K562 (cell line): ENCODE measurements around the gene CCDC194. TPM values are rescaled to one million over a fixed set of nuclear protein-coding genes. Genes with fewer than 3 reads are reported as not detected.

Experiments
- ATAC-seq: fragments of 200-7000 bp; cut with Tn5 transposase; 3 replicates; pipeline ENCODE4 v1.9.1; 2020; ENCODE audit warnings: moderate library complexity
- BruUV-seq: library from RNA; stranded (reverse); fragments of 400-500 nt; replicated peaks from 2 replicates; lab custom pipeline; 2021; lab: Mats Ljungman, UMichigan
- CTCF ChIA-PET: fragments of 300-600 bp; formaldehyde crosslinking; extraction: SDS; loops from one replicate; lab custom pipeline; 2021; ENCODE audit warnings: low intra/inter-chr PET ratio; lab: Yijun Ruan, JAX
- POLR2A ChIA-PET: fragments of 300-600, 350-650 bp; sonication (Branson Sonifier 250); formaldehyde crosslinking; extraction: SDS; loops from one replicate; lab custom pipeline; 2021; ENCODE audit warnings: antibody characterized with exemption, inconsistent platforms; lab: Yijun Ruan, JAX
- DNase-seq, 4 experiments: peaks; one replicate each; pipeline versions ENCODE4 v3.0.0 to v3.0.0-alpha.2; 2011 to 2018; ENCODE audit warnings: low spot score in 3 of 4, mixed read lengths in 3 of 4; ENCODE audit errors: extremely low read depth in 1 of 4
- FAIRE-seq: peaks from 2 replicates; lab custom pipeline; 2011; peaks lifted over from hg19 to GRCh38; lab: Jason Lieb, UNC
- H2AFZ ChIP-seq: 2 replicates; pipeline ENCODE4 v1.6.0; 2011; ENCODE audit warnings: low read depth, low read length, control low read depth, inconsistent platforms
- H3K27ac ChIP-seq: fragments of 200-600 bp; 3 replicates; pipeline ENCODE4 v1.8.0; 2011; ENCODE audit warnings: low read depth, mild to moderate bottlenecking, control low read depth, inconsistent platforms, low read length, moderate library complexity, mixed read lengths; ENCODE audit errors: extremely low read depth
- H3K27me3 ChIP-seq, 2 experiments: fragments of 300-600 bp in 1 of 2; 2 replicates in 1 of 2; 3 replicates in 1 of 2; pipeline versions ENCODE4 v1.6.0 to v1.8.0; 2011; ENCODE audit warnings: inconsistent platforms in 2 of 2, low read length in 2 of 2, mild to moderate bottlenecking in 1 of 2, mixed read lengths in 1 of 2, moderate library complexity in 1 of 2; ENCODE audit not compliant: control insufficient read depth in 2 of 2, insufficient read depth in 2 of 2
- H3K36me3 ChIP-seq: fragments of 300-600 bp; 3 replicates; pipeline ENCODE4 v1.8.0; 2011; ENCODE audit warnings: mild to moderate bottlenecking, low read length, inconsistent platforms; ENCODE audit not compliant: control insufficient read depth, insufficient read depth
- H3K4me1 ChIP-seq, 2 experiments: fragments of 200-600 bp in 1 of 2; replicated peaks in 1 of 2; 2 replicates in 1 of 2; 3 replicates in 1 of 2; pipeline versions ENCODE4 v1.5.1 to v1.8.0; 2011; ENCODE audit warnings: inconsistent platforms in 2 of 2, low read length in 2 of 2, mild to moderate bottlenecking in 1 of 2, mixed read lengths in 1 of 2, moderate library complexity in 1 of 2; ENCODE audit not compliant: control insufficient read depth in 2 of 2, insufficient read depth in 2 of 2
- H3K4me2 ChIP-seq: 2 replicates; pipeline ENCODE4 v1.6.1; 2011; ENCODE audit warnings: low read length, control low read depth, inconsistent platforms, mixed read lengths; ENCODE audit not compliant: insufficient read depth
- H3K4me3 ChIP-seq: fragments of 200-600 bp; sonication (generic), shearing (Covaris generic); 2 replicates; pipeline ENCODE4 v1.5.1; 2016; ENCODE audit warnings: control low read depth, inconsistent platforms
- H3K79me2 ChIP-seq: fragments of 200-600 bp; 3 replicates; pipeline ENCODE4 v1.8.0; 2011; ENCODE audit warnings: low read length, inconsistent platforms; ENCODE audit not compliant: control insufficient read depth, insufficient read depth
- H3K9ac ChIP-seq, 2 experiments: 2 replicates each; pipeline versions ENCODE4 v1.6.0 to v1.6.1; 2011; ENCODE audit warnings: low read depth in 2 of 2, low read length in 2 of 2, control low read depth in 1 of 2, inconsistent platforms in 1 of 2, mild to moderate bottlenecking in 1 of 2, mixed read lengths in 1 of 2; ENCODE audit not compliant: insufficient read depth in 1 of 2
- H3K9me1 ChIP-seq: one replicate; pipeline ENCODE4 v1.6.0; 2011; ENCODE audit warnings: inconsistent platforms, mild to moderate bottlenecking, low read length, moderate library complexity; ENCODE audit not compliant: control insufficient read depth, insufficient read depth
- H3K9me3 ChIP-seq: replicated peaks from 2 replicates; pipeline ENCODE4 v1.5.1; 2011; ENCODE audit warnings: low read depth, low read length, inconsistent platforms; ENCODE audit not compliant: control insufficient read depth, insufficient read depth
- H4K20me1 ChIP-seq: replicated peaks from 2 replicates; pipeline ENCODE4 v1.6.1; 2011; ENCODE audit warnings: low read length, inconsistent platforms, mixed read lengths; ENCODE audit not compliant: control insufficient read depth, insufficient read depth
- CC2D1A ChIP-seq: fragments of 450-650 bp; IDR thresholded peaks from 2 replicates; pipeline ENCODE4 v1.6.1; 2017; ENCODE audit warnings: mild to moderate bottlenecking
- CCNT2 ChIP-seq: IDR thresholded peaks from 2 replicates; pipeline ENCODE4 v1.6.1; 2011; ENCODE audit warnings: borderline replicate concordance, low read depth, mild to moderate bottlenecking, moderate library complexity, mixed read lengths, low read length; ENCODE audit not compliant: insufficient read length; ENCODE audit errors: extremely low read depth
- CHAMP1 ChIP-seq: fragments of 450-650 bp; IDR thresholded peaks from 2 replicates; pipeline ENCODE4 v1.6.1; 2016; ENCODE audit warnings: mild to moderate bottlenecking
- ESRRA ChIP-seq: fragments of 450-650 bp; IDR thresholded peaks from 2 replicates; pipeline ENCODE4 v1.6.1; 2014; ENCODE audit warnings: low read depth, mild to moderate bottlenecking, moderate library complexity, borderline replicate concordance
- HDAC2 ChIP-seq: fragments of 450-650 bp; IDR thresholded peaks from 2 replicates; pipeline ENCODE4 v1.6.1; 2016; ENCODE audit warnings: mild to moderate bottlenecking
- MTF1 ChIP-seq: fragments of 250-450 bp; sonication (Bioruptor Pico); IDR thresholded peaks from 2 replicates; pipeline ENCODE4 v1.9.0; 2021; ENCODE audit warnings: moderate library complexity, mild to moderate bottlenecking, inconsistent platforms, borderline replicate concordance
- NCOA6 ChIP-seq: fragments of 450-650 bp; IDR thresholded peaks from 2 replicates; pipeline ENCODE4 v1.6.1; 2017; ENCODE audit warnings: mild to moderate bottlenecking
- TFAM ChIP-seq: fragments of 250-450 bp; sonication (Bioruptor Pico); conservative IDR thresholded peaks from 2 replicates; pipeline ENCODE4 v1.5.0; 2021; ENCODE audit warnings: mild to moderate bottlenecking, moderate library complexity
- TOE1 ChIP-seq, 2 experiments: fragments of 450-650 bp in 1 of 2; sonication (generic) in 1 of 2; formaldehyde crosslinking in 1 of 2; IDR thresholded peaks; 2 replicates each; pipeline versions ENCODE4 v1.7.1 to v1.8.0; 2016 to 2022; ENCODE audit warnings: borderline replicate concordance in 2 of 2, mild to moderate bottlenecking in 2 of 2, antibody characterized with exemption in 1 of 2, inconsistent platforms in 1 of 2, low read depth in 1 of 2, missing genetic modification reagents in 1 of 2, moderate library complexity in 1 of 2
- ZBTB7A ChIP-seq: IDR thresholded peaks from 2 replicates; pipeline ENCODE4 v1.6.1; 2011; ENCODE audit warnings: low read depth, mild to moderate bottlenecking, low read length, moderate library complexity, borderline replicate concordance; ENCODE audit not compliant: control insufficient read depth
- WGBS: fragments of 100-300 bp; shearing (Covaris generic); methylation state at CpG from one replicate; pipeline ENCODE4 v1.1.6; 2016; ENCODE audit warnings: low coverage, mixed read lengths; ENCODE audit not compliant: insufficient coverage; ENCODE audit errors: missing lambda C conversion rate; 5-methylcytosine and 5-hydroxymethylcytosine counted together
- in situ Hi-C: fragments of 300-500 bp; cut with MboI; formaldehyde crosslinking; loops from 4 replicates; pipeline ENCODE4 v1.15.0; 2018; ENCODE audit warnings: inconsistent platforms, mixed read lengths
- intact Hi-C: fragments of 100-400 bp; cut with micrococcal nuclease; formaldehyde crosslinking; loops from 2 replicates; pipeline ENCODE4 v1.14.2; 2022
- polyA plus RNA-seq, 8 experiments: library from polyadenylated mRNA; depleted of rRNA in 4 of 8; stranded (reverse) in 5 of 8; unstranded in 3 of 8; fragments of >200 nt; fragmentation: Nextera tagmentation in 2 of 8; fragmentation: Illumina TruSeq in 1 of 8; extraction: Ambion mirVana in 2 of 8; extraction: Trizol in 1 of 8; gene quantifications; 2 replicates each; pipeline versions ENCODE4 v1.2.1 to v1.2.3, GENCODE V29; 2011 to 2014; ENCODE audit warnings: inconsistent platforms in 1 of 8, missing spikeins in 1 of 8
- total RNA-seq, 7 experiments: library from RNA; depleted of rRNA in 6 of 7; stranded (reverse); fragments of >200 nt in 6 of 7; fragmentation: Illumina TruSeq in 2 of 7; extraction: Trizol in 2 of 7; gene quantifications; 2 replicates each; pipeline versions ENCODE4 v1.2.1 to v1.2.3, GENCODE V29; 2011 to 2021; ENCODE audit warnings: low replicate concordance in 1 of 7
- TF ChIP-seq, protein P1 (sequence below), 3 experiments: fragments of 200-800 bp in 1 of 3; sonication (Bioruptor generic) in 1 of 3; sonication (generic) in 1 of 3; formaldehyde crosslinking in 1 of 3; IDR thresholded peaks; 2 replicates each; pipeline versions ENCODE4 v1.6.1 to v1.8.0; 2016 to 2022; ENCODE audit warnings: mild to moderate bottlenecking in 2 of 3, missing compliant biosample characterization in 2 of 3, missing genetic modification characterization in 2 of 3, missing genetic modification reagents in 1 of 3
- TF ChIP-seq, protein P2 (sequence below): fragments of 450-650 bp; IDR thresholded peaks from 2 replicates; pipeline ENCODE4 v1.6.1; 2017; ENCODE audit warnings: mild to moderate bottlenecking, moderate library complexity

Gene CCDC194
- total and polyA plus RNA-seq, 9 of the 15 experiments (the other 6 are each of a cell fraction or from before 2014, with no cell fraction given), result 0.13 to 1.3 (median 0.39) TPM; not detected in 3

DNA sequence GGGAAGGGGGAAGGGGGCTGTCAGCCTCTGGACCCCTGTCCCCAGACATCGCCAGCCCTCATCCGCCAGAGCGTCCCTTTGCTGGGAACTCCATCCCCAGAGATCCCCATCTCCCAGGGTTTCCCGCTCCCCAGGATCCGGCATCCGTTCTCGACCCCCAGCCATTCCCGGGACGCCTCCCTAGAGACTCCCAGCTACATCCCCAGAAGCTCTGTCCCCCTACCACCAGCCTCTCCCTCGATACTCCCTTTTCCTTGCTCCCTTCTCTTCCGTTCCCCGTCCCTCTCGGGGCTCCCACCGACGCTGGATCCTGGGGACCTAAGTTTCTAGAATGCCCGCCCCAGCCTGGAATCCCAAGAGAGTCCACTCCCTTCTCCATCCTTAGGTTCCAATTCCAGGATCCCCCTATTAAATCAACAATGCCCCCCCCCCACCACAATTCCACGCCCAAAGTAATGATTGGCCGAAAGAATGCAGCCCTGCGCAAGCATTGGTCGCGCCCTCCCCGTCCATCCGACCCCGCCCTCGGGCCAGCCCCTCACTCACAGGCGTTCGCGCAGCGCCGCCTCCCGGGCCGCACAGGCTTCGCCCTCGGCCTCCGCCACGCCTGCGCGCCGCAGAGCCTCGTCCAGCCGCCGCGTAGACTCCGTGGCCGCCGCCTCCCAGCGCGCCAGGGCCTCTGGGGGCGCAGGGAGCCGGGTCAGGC is 3.2 kb downstream of the CCDC194 start (continued):
- TF ChIP-seq TOE1 (IDR thresholded peaks at IDR 0.05; ENCODE audit: borderline replicate concordance) (peak; percentile 64; the same call in 1 of the 2 replicates), TOE1 (CRISPR knock-in tag; IDR thresholded peaks at IDR 0.05; ENCODE audit: borderline replicate concordance, low read depth) (no peak), HDAC2 (peak; percentile 22; the same call in 1 of the 2 replicates), MTF1 (CRISPR knock-in tag) (no peak)
- TF ChIP-seq, protein P1, sequence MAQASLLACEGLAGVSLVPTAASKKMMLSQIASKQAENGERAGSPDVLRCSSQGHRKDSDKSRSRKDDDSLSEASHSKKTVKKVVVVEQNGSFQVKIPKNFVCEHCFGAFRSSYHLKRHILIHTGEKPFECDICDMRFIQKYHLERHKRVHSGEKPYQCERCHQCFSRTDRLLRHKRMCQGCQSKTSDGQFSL (CRISPR knock-in tag; IDR thresholded peaks at IDR 0.05), result peak; percentile 94
- TF ChIP-seq, protein P1 (tag; IDR thresholded peaks at IDR 0.05), result peak in 1 of 2 experiments; percentile 74; a peak in 2 of 4 replicates

GRCh38 chr19:17389957-17390664 is 3.9 kb downstream of the CCDC194 start:
- no peaks in the 10 kb centered on the region for H3K9me1 ChIP-seq
- WGBS, result 13% methylated on average over 25 of the region's 37 CpGs
- H4K20me1 ChIP-seq, result no peaks in the 10 kb centered on the region
- H3K36me3 ChIP-seq, result no peaks in the 10 kb centered on the region
- ChIA-PET CTCF (interaction anchor here (0.7 to 2.0 kb wide), 4 partner anchors 85 to 130 kb away, joined by 3 to 7 read pairs (median 4); no protein-coding TSS in a partner anchor), POLR2A (interaction anchor here (0.5 to 1.4 kb wide), 3 partner anchors 19 to 82 kb away, joined by 3 to 4 read pairs (median 4); no protein-coding TSS in a partner anchor)
- peaks cover 9% of the 10 kb centered on the region for H3K9me3 ChIP-seq
- peak overlapping the region; percentile 92 for H3K4me2 ChIP-seq
- no TSS peak for BruUV-seq
- peak in 3 of 4 experiments; percentile 31 to 53 (median 42) for DNase-seq
- peak overlapping the region in 1 of 2 experiments; percentile 86; a peak in 3 of 4 replicates for H3K9ac ChIP-seq
- no peak for ATAC-seq
- H3K4me1 ChIP-seq, result peaks cover 19 to 38% of the 10 kb centered on the region in 2 experiments
- FAIRE-seq, result no peak
- H3K27me3 ChIP-seq, result no peaks in the 10 kb centered on the region
- H2AFZ ChIP-seq, result peak overlapping the region; percentile 92
- in situ Hi-C loops (loop anchor here (5.0 to 10.0 kb wide), 3 partner anchors 43 to 325 kb away; no protein-coding TSS in a partner anchor), intact Hi-C loops (no loop called here)
- no peaks in the 10 kb centered on the region for H3K79me2 ChIP-seq
- H3K4me3 ChIP-seq, result peak overlapping the region; percentile 51
- no peak overlapping the region for H3K27ac ChIP-seq
- no peak for TF ChIP-seq CCNT2
- TF ChIP-seq, protein P2, sequence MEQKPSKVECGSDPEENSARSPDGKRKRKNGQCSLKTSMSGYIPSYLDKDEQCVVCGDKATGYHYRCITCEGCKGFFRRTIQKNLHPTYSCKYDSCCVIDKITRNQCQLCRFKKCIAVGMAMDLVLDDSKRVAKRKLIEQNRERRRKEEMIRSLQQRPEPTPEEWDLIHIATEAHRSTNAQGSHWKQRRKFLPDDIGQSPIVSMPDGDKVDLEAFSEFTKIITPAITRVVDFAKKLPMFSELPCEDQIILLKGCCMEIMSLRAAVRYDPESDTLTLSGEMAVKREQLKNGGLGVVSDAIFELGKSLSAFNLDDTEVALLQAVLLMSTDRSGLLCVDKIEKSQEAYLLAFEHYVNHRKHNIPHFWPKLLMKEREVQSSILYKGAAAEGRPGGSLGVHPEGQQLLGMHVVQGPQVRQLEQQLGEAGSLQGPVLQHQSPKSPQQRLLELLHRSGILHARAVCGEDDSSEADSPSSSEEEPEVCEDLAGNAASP, result no peak
- TF ChIP-seq NCOA6, result no peak
- TF ChIP-seq TFAM, result no peak
- peak; percentile 82 for TF ChIP-seq ZBTB7A
- no peak for TF ChIP-seq ESRRA
- no peak for TF ChIP-seq CHAMP1
- no peak for TF ChIP-seq CC2D1A
